Stimulated activated CD4-positive, alpha-beta T cell treated with anti-CD3 and anti-CD28 coated beads, Interleukin-1b, Interleukin-23, amount 100 ng/mL, for 4 hours (primary cell): Measurements from ENCODE around the gene PRPF8.

ENCODE experiments used
- DNase-seq, 2 donors: peaks; one replicate each; pipeline ENCODE4 v3.0.0-alpha.2; 2020; ENCODE audit warnings: low read depth in 2 of 2

Gene PRPF8

GRCh38 chr17:1644493-1645206 is 40.0 kb downstream of the PRPF8 start:
- no peak for DNase-seq

- no peak for DNase-seq
These were observed 40.6 kb downstream of the PRPF8 start for GRCh38 chr17:1643999-1644492.

GRCh38 chr17:1643293-1643998 is 41.2 kb downstream of the PRPF8 start:
- DNase-seq, result peak; percentile 40 to 42

GRCh38 chr17:1641065-1641403 is 43.6 kb downstream of the PRPF8 start:
- no peak for DNase-seq

GRCh38 chr17:1640329-1641064 is 44.2 kb downstream of the PRPF8 start:
- DNase-seq, result no peak

- DNase-seq, result no peak
These were observed 45.0 kb downstream of the PRPF8 start for GRCh38 chr17:1639549-1640180.

- DNase-seq, result no peak
These were observed 45.9 kb downstream of the PRPF8 start for GRCh38 chr17:1638624-1639300.

GRCh38 chr17:1638171-1638590 is 46.5 kb downstream of the PRPF8 start:
- no peak for DNase-seq

GRCh38 chr17:1636732-1637285 is 47.9 kb downstream of the PRPF8 start:
- DNase-seq, result no peak

GRCh38 chr17:1635675-1636465 is 48.8 kb downstream of the PRPF8 start:
- no peak for DNase-seq

GRCh38 chr17:1634841-1635650 is 49.6 kb downstream of the PRPF8 start:
- no peak for DNase-seq

GRCh38 chr17:1630662-1631061 is 54.0 kb downstream of the PRPF8 start:
- no peak for DNase-seq

GRCh38 chr17:1629504-1630310 is 55.0 kb downstream of the PRPF8 start:
- DNase-seq, result peak; percentile 63 to 74

GRCh38 chr17:1628856-1629503 is 55.7 kb downstream of the PRPF8 start:
- DNase-seq, result peak; percentile 80 to 84

- peak; percentile 53 to 74 for DNase-seq
These were observed 56.4 kb downstream of the PRPF8 start, which contains the start of gene SLC43A2 for GRCh38 chr17:1627982-1628855. Gene SLC43A2, minus strand, starts transcription at chr17:1628834. Its CDS starts 960 bp downstream, at chr17:1627874.

- no peak for DNase-seq
These were observed 57.3 kb downstream of the PRPF8 start for GRCh38 chr17:1627182-1627981.
